Thyroid gland (tissue), 4 donors: ENCODE measurements around the gene IGSF9B.

Experiments used
- POLR2A ChIP-seq, 2 donors: fragments of 450-650 bp; IDR thresholded peaks; one replicate each; pipeline ENCODE4 v1.6.1; 2017; ENCODE audit warnings: antibody characterized with exemption in 2 of 2, mild to moderate bottlenecking in 2 of 2, moderate library complexity in 1 of 2
- TF ChIP-seq, protein P1 (sequence below), 6 experiments: fragments of 200-600 bp in 3 of 6; fragments of 450-650 bp in 3 of 6; sonication (generic) in 3 of 6; IDR thresholded peaks; one replicate each; pipeline ENCODE4 v1.5.1; 2016 to 2019; ENCODE audit warnings: antibody characterized with exemption in 6 of 6, mild to moderate bottlenecking in 2 of 6, inconsistent platforms in 1 of 6, moderate library complexity in 1 of 6

- TF ChIP-seq, protein P1, sequence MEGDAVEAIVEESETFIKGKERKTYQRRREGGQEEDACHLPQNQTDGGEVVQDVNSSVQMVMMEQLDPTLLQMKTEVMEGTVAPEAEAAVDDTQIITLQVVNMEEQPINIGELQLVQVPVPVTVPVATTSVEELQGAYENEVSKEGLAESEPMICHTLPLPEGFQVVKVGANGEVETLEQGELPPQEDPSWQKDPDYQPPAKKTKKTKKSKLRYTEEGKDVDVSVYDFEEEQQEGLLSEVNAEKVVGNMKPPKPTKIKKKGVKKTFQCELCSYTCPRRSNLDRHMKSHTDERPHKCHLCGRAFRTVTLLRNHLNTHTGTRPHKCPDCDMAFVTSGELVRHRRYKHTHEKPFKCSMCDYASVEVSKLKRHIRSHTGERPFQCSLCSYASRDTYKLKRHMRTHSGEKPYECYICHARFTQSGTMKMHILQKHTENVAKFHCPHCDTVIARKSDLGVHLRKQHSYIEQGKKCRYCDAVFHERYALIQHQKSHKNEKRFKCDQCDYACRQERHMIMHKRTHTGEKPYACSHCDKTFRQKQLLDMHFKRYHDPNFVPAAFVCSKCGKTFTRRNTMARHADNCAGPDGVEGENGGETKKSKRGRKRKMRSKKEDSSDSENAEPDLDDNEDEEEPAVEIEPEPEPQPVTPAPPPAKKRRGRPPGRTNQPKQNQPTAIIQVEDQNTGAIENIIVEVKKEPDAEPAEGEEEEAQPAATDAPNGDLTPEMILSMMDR (IDR thresholded peaks at IDR 0.05), result no peak
- no peak for TF ChIP-seq POLR2A (IDR thresholded peaks at IDR 0.05)
Measured at GRCh38 chr11:133931449-133932060, 25.2 kb downstream of the IGSF9B start.
